HG02610 (cell line): ENCODE results near the gene RASL10B.

Experiments used
- ATAC-seq: cut with Tn5 transposase; IDR thresholded peaks from one replicate; pipeline ENCODE4 v1.9.1; 2021; ENCODE audit warnings: mild to moderate bottlenecking, moderate library complexity; ENCODE audit not compliant: unreplicated experiment

RASL10B gene

DNA sequence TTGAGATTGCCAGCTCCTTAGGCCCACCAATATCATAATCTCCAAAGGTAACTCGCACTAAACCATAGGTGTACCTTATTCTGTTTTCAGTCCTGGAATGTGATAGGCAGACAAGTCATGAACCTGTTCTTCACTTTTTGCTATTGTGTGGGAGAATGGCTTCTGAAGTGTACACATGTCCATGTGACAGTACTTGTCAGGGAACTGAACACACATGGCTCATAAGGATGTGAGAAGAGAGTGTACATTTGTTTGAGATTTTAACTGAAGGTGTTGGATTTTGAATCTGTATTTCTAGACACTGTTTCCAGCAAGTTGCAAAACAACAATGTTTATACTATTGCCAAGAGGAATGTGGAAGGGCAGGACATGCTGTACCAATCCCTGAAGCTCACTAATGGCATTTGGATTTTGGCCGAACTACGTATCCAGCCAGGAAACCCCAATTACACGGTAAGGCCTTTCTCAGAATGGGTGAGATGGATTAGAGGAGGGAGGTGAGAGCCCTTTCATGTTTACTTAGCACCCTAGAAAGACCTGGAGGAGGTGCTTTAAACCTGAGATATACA lies 14.5 kb upstream of the RASL10B start:
- ATAC-seq, result no peak

DNA sequence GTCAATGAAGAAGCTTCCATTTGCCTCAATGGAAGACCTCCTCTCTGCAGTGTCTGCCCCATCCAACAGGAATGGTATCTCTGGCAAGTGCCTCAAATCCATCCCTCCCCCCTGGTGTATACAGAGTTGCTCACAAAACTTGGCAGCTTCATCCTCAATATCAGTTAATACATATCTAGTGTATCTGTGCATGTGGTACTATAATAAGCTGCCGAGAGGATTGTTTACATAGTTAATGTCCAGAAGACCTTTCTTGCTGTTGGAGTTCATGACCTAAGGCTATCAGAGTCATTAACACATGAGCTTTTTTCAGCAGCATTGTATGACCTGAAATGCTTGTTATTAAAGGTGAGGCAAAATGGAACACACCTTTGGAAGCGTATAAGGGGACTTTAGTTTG lies 14.0 kb upstream of the RASL10B start:
- ATAC-seq, result no peak

DNA sequence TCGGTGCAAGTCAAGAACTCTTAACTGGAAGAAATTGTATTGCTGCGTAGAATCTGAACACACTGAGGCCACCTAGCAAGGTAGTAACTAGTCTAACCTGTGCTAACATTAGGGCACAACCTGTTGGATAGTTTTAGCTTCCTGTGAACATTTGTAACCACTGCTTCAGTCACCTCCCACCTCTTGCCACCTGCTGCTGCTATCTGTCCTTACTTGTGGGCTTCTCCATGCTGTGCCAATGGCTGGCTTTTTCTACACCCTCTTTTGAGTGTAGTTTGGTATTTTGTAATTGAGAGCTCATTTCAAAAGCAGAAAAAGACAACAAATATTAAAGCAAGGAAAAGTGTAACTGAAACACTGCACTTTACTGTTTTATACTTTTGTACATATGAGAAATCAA lies 7.7 kb upstream of the RASL10B start:
- ATAC-seq, result no peak

DNA sequence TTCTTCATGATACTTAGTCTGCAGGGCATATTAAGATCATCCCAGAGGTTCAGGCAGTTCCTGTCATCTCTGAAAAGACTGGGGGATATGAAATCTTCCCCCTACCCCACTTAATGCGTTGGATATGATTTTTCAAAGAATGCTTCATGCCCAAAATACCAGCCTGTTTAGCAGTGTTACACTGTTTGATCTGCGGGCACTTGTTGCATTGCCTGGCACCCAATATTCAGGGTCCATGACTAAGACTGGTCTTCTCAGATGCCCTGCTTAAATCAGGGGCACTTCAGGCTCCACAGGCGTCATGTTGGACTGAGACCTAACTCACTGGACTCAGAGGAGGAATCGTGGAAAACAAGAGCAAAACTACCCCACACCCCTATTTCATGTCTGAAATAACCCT lies 6.4 kb upstream of the RASL10B start:
- no peak for ATAC-seq

DNA sequence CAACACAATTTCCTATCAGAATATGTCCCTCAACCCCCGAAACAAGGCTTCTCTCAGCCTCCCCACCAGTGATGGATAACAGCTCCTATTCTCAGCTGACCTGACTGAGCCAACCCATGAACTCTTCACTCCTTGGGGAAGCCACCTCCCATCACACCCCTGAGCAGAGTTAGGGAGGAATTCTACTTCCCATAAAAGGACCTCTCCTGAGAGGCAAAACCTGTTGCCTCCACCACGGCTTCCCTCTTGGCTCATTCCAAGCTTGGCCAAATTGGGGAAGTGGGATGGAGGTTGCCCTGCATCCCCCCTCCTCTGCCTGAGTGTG lies 5.7 kb upstream of the RASL10B start:
- no peak for ATAC-seq

DNA sequence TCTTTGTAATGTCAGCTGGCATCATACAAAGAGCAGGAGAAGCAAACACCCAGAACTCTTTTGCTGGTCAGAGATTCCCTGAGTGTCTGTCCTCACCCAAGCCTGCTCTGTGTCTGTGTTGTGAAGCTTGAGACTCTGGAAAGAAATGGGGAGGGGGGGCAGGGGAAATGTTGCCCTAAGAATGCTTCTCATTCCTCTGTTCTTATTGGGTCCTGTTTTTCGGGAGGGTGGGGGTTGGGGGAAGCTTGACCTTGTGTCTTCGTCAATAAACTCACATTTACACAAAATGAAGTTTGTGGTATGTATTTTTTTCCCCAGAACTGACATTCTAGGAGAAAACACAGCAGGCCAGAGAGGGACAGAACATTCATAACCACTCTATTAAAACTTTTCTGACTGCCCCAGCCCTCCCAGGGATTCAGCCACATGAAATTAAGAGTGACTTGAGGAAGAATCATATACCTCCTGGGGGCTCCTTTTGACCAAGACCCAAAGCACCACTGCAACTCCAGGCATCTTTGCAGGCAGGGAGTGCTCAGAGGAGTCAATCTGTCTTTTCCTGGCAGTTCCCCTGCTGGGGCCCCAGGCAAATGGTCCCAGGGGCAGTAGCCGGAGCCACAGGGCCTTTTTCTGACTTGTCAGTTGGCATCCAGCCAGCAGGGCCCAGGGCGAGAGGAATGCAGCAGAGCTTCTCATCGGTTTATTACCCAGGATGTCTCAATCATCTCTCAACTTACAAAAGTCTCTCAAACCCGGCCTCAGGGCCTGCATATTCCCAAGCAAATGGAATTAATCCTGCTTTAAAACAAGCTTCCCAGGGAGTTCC lies 5.1 kb upstream of the RASL10B start:
- no peak for ATAC-seq

DNA sequence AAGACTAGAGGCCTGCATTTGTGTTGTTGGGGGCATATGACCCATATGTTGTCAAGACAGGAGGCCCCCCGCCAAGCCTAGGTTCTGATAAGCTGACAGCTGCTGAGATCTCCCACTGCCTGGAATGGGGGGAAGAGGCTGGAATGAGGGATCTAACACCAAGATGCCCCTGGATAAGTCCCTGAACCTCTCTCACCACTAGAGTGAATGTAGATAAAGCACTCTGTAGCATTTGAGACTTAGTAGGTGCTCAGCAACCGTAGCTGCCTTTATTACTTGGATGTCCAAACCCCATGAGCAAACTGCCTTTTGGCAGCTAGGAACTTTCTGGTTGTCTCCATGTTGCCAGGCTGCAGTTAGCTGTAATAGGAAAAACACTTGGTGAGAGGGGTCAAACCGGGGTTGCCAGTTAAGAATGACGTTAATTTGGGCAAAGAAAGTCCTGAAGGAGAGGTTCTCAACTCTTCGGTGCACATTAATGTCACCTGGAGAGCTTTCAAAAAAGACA lies 4.4 kb upstream of the RASL10B start:
- ATAC-seq, result no peak

DNA sequence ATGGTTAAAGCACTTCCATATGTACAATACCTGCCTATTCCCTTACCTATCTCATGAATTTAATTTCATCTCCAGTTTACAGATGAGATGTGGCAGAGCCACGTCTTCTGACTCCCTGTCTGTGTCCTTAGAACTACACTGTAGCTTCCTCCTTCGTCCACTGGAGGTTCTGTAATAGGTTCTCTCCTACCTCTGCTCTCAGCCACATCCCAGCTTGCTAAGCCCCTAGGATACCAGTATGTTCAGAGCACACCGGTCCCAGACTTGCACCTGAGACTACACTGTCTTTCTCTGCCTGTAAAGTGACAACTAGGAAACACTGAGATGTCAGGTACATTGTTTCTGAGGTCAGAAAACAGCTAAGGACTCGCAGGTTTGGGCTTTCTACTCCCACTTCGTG lies 3.8 kb upstream of the RASL10B start:
- ATAC-seq, result no peak

DNA sequence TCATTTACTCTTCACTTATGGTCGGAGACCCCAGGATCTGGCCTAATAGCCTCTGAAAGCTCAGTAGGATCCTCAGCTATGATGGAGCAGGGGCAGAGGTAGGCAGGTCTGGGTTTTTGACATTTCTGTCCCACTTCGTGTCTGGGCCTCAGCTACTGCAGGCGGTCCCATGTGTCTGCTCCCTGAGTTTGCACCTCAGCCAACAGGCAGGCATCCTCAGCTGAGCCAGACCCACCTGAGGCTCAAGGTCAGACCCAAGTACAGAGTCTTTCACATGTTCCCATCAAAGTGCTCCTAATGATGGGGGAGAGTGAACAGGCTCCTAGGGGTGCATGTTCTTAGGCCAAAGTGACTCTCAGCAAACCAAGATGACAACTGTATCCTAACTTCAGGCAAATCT lies 2.9 kb upstream of the RASL10B start:
- ATAC-seq, result no peak

DNA sequence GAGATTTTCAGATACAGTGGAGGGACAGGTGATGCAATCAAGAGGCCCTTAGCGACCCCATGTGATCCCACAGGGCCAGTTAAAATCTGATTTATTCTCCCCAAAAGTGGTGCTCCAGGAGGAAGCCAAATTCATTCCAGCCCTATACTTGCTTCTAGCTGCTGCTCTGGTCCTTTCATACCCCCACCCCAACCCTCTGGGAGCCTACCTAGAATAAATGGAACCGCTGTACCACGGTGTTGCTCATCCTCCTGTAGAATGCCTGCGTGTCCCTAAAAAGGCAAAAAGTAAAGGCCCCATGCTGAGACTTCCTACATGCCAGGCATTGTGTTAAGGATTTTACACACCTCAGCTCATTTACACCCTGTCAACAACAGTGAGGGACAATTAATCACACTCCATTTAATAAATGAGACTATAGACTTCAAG lies 2.0 kb upstream of the RASL10B start:
- ATAC-seq, result no peak

DNA sequence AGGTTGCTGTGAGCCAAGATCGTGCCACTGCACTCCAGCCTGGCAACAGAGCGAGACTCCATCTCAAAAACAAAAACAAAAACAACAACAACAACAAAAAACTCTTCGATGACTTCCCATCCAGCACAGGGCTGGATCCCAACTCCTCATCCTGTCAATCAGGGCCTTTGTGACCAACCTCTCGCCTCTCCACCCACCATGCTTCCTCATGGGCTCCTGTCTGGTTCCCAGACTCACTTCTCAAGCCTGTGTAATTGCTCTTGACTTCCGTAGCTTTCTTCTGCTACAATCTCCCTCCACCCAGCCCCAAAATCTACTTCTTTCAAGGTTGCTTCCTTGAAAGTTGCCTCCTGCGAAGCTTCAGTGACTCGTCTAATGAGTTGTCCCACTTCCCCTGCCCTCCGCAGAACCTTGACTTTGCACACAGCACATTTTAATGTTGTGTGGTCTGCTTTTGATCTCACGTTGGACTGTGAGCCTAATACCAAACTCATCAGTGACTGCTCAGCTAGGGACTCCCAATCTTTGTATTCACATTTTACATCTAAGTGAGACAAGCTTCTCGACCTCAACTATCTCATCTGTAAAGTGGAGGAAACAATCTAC lies 936 bp upstream of the RASL10B start:
- no peak for ATAC-seq

DNA sequence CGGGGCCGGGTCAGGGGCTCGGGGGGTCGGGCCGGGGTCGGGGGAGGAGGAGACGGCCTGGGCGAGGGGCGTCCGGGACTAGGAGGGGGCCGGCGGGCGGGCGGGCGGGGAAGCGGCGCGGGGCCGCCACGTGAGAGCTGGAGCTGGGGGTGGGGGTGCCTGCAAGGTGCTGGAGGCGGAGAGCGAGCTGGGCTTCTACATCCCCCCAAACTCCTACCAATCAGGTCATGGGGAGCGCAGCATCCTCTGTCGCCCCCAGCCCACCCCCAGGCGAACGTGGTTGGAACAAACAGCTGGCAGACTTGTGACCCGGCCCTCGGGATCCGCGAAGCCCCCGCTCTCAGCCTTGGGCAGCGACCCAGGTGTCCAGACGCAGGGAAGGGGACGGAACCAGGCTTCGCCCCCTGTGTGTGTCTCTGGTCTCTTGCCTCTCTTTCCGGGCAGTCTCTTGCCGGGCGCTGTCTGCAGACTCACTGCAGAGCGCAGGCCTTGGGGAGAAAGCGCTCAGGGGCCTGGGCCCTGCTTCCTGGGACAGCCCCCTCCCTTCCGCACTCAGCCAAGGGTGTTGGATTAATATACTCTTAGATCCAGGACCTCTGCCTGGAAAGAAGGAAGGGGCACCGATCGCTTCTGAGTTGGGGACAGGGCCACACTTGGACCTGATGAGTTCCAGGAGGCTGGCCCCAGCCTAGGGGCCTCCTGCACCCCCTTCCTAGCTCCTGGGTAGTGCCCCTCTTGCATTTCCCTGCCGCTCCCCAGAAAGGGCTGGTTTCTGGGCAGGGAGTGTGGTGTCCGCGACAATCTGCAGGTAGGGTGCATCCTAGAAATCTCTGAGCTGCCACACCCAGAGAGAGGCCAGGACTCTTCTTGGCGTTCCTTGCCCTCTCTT lies 722 bp downstream of the RASL10B start:
- ATAC-seq, result no peak

DNA sequence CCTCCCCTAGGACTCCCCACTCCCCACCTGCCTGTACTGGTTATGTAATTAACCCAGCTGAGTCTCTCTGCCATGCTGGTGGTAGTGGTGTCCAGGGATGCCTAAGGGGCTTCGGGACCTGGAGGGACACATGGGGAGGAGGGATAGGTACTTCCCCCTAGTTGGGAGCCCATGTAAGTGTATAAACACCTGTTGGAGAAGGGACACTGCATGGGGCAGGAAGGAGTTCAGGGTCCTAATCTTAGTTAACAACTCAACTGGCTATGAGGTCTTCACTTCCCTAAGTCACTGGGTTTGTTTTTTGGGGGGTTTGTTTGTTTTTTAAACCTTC lies 1.3 kb downstream of the RASL10B start:
- no peak for ATAC-seq

DNA sequence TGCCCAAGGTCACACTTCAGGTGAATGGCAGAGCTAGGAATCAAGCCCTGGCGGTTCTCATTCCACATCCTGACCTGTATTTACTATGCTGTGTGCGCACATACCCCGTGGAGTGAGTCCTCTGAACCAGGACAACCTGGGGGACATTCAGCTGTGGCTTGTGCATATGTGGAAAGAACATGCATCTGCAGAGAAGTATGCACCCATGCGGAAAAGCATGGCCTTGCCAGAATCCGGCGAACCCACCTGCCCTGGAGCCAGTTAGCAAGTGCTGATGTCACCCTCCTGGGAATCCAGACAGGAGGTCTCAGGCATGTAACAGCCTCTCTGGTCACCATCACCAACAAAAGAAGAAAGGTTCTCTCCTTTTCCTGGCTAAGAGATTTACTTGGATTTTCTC lies 1.9 kb downstream of the RASL10B start:
- no peak for ATAC-seq

DNA sequence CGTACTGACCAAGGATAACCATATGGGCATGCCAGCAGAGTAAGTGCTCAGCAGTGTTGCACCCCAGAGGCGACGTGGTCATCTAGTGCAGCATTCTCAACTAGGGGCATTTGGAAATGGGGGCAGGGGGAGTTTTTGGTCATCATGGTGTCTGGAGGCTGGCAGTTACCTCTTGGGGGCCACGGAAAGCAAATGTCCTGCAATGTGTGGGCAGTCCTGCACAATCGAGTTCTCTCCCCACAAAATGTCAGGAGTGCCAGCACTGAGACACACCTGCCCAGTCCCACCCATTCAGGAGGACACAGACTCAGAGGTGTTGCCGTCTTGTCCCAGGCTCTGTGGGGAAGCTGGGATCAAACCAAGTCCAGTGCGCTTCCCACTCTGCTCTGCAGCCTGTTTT lies 3.0 kb downstream of the RASL10B start:
- ATAC-seq, result no peak

DNA sequence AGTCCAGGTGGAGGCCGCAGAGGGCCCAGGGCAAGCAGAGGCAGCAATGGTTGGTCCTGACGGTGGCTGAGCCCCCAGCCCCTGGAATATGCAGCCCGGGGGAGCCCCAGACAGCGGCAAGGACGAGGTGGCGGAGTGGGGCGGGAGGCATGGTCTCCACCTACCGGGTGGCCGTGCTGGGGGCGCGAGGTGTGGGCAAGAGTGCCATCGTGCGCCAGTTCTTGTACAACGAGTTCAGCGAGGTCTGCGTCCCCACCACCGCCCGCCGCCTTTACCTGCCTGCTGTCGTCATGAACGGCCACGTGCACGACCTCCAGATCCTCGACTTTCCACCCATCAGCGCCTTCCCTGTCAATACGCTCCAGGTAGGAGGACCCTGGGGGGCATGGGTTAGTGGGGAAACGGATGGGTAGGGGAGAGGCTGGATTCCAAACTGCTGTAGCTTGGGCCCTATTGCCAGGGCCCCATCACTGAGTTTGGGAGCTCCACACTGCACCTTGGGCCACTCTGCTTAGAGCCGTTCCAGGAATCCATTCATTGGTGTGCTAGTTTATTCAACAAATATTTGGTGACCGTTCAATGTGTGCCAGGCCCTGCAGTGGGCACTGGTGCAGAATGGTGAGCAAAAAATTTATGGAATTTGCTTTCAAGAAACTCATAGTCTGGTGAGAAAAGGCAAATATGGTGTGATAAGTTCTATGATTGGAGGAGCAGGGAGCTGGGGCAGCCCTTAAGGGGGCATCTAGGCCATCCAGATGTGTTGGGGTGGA lies 3.8 kb downstream of the RASL10B start:
- no peak for ATAC-seq

DNA sequence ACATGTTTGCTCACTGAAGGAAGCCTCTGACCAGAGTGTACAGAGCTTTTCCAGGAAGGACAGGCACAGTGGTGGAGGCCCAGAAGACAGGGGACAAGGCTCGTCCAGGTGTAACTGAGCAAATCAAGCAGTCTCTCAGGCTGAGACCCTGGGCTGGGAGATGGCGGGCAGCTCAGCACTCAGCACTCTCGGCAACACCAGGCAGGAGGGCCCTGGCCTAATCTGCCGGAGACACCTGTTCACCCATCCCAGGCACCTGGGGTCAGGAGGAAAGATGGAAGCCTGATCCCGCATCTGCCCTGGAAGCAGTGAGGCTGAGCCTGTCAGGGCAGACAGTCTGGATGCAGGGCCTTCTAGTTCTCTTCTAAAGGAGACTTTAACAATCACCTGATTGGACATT lies 4.8 kb downstream of the RASL10B start:
- no peak for ATAC-seq

DNA sequence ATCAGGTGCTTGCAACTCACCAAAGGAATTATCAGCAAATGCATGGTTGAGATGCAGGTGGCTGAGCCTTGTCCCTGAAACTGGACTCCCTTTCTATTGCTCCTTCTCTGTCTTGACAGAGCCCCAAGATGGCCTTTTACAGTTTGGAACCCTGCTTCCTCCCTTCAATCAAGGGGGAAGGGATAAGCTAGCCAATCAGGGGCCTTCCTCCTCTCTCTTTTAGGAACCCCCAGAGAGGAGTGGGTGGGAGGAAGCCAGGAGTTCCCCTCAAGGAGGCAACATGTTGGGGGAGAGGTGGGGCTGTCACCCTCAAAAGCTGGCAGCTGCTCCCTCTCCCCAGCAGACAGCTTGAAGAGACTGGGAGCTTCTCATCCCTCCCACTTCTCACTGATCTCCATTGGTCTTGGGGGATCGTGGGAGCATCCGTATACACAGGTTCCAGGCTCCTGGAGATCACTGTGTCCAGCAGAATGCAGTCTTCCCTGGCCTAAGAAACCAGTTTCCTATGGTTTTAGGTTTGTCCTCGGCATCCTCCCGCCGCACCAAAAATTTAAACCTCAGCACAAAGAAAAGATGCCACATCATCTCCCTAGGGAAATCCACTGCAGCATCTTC lies 7.2 kb downstream of the RASL10B start:
- ATAC-seq, result no peak

DNA sequence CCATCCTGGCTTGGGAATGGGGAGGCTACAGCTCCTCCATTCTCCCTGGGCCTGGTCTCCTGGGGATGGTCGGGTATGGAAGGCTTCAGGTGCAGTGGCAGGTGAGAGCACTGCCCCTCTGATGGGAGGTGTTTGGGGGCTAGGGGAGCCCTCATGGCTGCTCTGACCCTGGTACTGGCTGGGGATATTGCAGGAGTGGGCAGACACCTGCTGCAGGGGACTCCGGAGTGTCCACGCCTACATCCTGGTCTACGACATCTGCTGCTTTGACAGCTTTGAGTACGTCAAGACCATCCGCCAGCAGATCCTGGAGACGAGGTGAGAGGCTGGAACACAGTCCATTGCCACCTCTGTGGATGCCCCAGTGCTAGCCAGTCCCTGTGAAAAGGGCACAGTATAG lies 8.8 kb downstream of the RASL10B start:
- ATAC-seq, result no peak
